T-helper 1 cell (primary cell): ENCODE measurements around the gene GABBR2.

Experiments
- DNase-seq, 5 donors: peaks; one replicate each; pipeline ENCODE4 v3.0.0-alpha.2; 2012 to 2020

The GABBR2 gene

DNA sequence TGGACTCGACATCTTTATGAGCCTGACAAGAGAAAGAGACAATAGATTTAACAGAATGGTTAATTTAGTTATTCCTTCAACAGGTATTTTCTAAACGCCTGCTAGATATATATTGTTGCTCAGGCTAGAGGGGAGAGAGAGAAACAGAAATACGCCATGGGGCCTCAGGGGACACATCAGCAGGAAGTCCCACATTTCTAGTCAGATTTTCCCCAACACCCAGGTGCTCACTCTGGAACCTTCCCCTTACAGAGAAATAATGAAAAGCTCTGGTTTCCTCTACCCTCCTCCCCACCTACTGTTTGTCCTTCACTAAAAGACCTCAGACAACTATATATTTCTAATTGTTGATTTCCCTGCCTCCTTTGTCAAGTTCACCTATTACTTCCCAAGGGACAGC is 323.0 kb downstream of the GABBR2 start:
- no peak for DNase-seq

DNA sequence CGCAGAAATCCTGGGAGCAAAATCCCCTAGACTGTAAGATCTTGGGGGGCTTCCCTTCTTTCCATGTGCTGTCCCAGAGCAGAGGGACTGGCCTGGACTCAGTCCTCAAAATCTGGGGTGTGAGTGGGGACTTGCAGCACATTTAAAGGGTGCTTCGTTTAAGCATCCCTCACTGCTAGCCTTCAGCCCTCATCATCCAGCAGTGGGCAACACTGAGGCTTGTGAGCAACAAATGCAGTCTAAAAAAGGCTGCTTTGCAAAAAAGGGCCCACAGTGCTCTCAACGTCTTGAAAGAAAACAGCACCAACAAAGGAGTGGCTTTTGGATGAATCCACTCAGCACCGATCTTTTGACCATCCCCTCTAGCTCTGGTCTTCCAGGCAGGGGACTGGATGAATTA is 325.0 kb downstream of the GABBR2 start:
- DNase-seq: no peak

DNA sequence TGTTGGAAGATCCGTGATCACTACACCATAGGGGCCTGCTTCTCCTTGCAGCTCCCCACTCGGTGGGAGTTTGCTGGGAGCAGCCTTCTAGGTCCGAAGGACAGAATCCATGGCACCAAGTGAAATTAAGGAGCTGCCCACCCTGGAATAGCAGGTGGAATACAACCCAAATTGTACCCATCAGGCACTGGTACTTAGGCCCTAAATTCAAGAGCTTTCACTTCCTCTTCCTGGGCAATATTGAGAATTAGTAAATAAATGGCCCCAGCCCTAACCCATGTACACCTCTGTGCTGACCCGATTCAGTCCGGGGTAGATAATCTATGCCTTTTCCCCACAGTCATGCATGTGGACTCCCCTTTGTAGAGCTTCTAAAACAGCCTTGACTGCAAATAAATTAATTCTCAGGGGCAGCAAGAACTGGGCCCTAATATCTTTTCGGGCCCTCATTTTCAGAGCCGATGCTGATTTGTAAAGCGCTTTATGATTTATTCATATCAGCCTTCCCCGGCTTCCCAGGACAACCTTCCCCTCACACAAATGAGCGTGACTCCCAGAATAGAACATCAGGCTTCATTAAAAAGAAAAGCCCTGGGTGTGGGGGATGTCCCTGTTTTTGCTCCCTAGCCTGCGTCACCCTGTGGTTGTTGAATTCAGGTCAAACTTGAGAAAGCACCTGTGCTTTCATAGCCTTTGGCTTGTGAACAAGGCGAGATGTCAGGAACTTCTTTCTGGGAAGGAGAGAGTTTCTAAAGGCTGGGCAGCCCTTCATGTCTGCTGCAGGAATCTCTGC is 327.2 kb downstream of the GABBR2 start:
- no peak for DNase-seq

DNA sequence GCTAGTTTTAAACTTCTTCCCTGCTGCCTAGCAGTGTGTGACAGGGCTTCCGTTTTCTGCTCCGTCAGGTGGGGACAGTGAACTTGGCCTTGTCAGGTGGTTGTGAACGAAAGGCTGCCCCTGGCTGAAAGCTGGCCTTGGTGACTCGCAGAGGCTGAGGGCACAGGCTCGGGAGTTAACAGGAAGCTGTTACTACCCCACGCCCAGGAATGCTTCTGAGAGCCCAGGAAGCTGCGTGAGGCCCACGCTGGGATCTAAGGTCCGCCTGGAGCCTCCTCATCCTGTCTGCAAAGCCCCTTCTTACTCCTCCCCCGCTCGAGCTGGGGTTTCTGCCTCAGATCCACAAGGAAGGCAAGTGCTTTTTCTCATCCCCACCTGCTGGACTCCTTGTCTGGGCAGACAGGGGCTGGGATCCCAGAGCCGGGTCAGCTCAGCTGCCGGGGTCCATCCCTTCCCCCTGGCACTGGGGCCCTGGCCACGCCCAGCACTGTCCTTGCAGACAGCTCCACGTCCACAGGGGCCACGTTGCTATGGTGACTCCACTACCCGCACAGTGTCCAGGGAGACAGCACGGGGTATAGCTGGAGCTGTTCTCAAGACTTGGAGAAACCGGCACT is 328.6 kb downstream of the GABBR2 start:
- no peak for DNase-seq

DNA sequence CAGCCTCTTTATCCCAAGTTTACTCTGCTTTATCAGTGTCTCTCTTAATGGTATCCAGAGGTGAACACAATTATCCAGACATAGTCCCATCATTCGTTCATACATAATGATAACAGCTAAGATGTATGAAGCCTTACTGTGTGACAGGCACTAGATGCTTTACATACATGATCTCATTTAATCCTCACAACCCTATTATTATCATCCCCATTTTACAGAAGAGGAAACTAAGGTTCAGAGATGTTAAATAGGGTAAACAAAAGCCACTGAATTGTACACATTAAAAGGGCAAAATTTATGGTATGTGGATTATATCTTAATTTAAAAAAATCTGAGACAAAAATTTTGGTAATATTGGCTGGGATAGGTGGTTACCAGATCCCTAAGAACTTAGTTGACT is 329.2 kb downstream of the GABBR2 start:
- DNase-seq: no peak

DNA sequence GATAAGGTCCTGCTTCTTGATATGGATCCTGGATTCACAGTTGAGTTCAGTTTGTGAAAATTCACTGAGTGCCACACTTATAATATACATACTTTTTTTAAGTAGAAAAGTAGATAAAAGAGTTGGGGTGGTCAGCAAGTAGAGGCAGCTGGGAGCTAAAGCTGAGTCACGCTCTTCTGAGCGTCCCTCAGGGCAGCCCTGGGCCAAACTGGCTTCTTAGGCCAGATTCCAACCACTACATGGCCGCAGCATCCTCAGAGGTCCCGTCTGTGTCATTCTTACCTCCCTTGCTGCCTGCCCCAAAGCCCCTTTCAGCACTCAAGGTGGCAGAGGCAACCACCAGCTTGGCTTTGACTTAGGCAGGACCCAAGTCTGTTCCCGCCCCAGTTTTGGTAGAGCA is 329.9 kb downstream of the GABBR2 start:
- DNase-seq: no peak

DNA sequence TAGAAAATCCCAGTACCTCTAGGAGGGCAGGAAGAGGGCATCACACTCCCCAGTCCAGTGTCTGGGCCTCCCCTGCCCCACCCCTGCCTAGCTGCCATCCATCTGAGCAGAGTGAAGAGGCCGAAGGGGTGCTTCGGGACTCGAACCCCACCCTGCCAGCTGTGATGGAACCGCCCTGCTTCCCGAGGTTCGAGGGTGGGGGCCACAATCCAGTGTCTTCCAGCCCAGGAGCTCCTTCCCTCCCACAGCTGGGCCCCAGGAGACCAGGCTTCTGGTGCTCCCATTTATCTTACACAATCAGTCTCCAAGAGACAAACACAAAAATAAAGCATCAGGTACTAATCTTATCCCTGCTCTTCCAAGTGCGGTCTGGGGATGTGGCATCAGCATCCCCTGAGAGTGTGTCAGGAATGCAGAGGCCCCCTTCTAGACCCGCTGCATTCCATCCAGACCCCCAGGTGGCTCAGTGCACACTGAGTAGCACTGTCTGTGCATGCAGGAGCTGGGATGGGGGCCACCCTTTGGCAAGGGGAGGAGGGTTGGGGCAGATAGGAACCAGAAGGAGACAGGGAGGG is 330.4 kb downstream of the GABBR2 start:
- no peak for DNase-seq

DNA sequence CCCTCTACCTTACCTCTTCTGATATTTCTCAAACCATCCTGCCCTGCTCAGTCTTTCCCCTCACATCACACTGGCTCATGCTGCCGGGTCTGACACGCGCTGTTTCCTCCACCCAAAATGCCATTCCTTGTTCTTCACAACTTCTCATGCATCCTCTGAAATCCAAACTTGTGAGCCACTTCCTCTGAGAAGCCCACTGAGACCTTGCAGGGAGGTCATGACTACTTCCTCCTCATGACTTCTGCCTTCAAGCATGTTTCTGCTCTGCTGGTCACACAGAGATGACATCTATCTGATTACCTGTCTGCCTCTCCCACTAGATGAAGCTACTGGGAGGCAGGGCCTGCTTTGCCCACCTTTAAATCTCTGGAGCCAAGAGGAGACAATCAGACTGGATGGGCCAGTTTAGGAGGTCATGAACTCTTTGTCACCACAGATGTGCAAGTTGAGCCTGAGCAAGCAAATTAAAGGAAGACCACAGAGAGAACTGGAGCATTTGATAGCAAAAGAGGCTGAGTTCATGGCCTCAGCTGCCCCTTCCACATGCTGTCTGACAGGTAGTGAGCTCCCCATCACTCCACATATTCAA is 333.5 kb downstream of the GABBR2 start:
- no peak for DNase-seq

DNA sequence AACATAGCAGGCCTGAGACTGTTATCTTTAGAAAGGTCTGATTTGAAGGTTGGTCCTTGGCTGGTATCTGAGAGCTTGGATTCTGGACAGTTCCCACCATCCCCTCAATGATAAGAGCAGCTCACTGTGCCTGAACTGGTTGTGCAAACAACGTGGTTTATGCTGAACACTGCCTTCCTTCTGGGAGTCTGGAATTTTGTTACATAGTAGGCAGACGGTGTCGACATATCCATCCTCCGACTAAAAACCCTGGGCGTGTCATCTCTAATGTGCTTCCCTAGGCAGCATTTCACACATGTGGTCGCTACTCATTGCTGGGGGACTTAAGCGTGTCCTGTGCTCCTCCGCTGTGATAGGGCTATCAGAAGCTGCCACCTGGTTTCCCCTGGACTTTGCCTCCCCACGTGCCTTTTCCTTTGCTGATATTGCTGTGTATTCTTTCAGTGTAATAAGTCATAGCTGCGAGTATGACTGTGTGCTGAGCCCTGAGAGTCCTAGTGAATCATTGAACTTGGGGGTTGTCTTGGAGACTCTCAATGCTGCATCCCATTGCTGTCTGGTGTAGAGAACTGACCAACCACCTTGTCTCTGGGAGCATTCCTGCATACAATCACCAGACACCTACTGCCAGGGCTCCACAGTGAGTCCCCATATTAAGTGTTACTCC is 334.2 kb downstream of the GABBR2 start:
- DNase-seq: no peak

DNA sequence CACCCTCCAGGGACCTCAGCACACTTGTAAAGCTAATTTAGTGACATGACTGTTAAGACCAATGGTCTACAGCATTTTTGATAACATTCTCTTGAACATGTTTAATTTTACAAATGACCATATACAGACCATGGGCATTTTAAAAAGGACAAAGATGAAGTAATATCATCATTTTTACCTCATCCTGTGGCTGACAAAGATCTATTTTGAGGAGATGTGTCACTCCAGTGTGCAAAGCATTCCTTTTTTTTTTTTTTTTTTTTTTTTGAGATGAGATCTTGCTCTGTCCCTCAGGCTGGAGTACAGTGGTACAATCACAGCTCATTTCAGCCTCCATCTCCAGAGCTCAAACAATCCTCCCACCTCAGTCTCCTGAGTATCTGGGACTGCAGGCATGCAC is 335.1 kb downstream of the GABBR2 start:
- DNase-seq: no peak

DNA sequence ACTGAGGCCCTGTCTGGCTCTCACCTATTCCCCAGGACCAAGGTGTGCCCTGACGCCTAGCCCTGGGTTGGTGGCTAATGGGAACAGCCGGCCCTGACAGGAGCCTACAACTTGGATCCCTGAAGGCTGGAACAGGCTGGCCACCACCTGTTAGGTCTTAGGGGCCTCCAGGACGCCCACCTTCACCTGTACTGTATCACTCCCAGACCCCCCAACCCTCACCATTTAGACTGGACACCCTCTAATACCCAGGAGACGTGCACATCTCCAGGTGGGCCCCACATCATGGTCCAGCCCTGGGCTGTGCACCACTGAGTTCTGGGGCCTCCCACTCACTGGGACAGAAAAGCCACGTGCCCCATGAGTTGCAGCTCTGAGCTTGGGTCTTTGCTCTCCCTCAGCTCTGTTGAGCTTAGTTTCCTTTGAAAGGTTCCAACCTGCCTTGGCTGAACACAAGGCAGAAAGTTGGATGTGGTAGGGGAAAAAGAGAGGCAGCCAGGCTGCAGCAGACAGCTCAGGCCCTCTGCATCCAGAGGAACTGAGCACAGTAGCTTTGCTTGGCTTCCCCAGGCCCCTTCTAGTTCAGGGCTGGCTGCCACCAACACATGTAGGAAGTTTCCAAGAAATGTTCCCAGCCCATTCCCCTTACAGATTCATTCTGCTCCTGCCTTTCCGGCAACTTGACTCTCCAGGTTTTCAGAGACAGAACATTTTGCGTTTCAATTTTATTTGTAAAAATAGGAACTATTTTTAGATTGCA is 336.5 kb downstream of the GABBR2 start:
- no peak for DNase-seq

DNA sequence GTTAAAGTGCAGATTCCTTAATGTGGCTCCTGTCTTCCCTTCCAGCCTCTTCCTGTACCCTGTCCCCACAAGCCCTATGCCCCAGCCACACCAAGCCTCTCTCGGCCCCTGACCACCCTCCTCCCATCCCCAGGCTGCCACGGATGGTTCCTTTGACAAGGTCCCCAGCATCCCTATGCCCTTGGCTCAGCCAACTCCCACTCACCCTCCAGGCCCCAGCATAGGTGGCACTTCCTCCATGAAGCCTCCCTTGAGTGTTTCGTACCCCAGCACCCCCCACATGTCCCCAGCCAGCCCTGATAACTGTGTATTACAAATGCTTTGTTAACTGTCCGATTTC is 337.8 kb downstream of the GABBR2 start:
- DNase-seq: no peak

DNA sequence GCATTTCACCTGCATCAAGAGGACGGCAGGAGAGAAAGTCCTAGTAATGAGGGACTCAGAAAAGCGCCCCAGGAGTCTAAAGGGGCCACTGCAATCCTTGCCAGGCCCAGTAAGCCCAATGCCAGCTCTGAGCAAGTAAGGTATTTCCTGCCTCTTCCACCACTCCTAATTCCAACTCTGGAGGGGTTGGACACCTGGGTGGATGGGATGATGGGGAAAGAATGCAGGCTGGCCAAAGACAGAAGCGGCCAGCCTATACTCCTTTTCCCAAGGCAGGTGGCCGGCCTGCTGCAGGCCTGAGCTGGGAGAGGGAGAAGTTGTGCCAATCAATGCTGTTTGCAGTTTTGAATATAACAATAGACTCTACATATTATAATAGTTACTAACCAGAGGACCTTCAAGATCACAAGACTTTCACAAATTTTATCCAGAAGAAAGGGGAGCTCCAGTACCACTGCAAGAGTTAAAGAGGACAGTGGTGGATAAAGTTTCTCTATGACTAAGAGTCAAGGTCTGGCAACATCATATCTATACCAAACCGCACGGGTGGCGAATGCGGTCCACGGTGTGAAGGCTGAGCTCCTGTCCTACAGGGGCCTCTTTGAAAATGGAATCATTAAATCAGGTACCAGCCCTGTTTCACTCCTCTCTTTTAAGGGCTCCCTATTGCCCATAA is 338.3 kb downstream of the GABBR2 start:
- DNase-seq: no peak

DNA sequence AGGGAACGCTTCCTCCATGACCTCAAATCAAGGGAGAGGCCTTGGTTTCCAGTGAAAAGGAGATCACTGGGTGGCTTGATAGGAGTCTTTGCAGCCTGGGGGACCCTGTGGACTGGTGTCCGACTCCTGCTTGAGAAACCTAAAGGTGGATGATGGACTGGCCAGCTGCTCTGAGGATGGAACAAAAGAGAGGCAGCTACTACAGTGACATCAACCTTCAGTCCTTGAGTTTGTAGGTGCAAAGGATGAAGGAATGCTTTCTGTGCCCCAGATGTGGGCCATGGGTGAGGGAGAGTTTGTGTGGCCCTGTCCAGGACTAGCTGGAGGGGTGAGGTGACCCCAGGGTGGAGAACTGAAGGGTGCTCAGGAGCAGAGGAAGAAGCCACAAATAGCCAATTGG is 338.8 kb downstream of the GABBR2 start:
- no peak for DNase-seq

DNA sequence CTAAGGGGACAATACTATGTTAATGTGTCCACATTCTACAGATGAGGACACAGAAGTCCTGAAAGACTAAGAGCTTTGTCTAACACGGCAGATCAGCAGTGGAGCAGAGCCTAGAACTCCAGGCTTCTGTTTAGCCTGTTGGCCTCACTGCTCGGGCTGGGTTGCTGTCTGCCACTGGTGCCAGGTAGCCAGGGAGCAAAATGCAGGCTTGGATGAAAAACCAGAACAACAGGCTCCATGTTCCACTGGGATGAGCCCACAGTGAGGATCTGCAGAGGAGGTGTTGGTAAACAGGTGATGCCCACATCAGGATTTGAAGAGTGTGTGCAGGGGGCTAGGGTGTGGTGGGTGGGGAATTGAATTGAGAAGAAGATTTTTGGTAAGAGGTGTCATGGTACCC is 339.3 kb downstream of the GABBR2 start:
- no peak for DNase-seq

DNA sequence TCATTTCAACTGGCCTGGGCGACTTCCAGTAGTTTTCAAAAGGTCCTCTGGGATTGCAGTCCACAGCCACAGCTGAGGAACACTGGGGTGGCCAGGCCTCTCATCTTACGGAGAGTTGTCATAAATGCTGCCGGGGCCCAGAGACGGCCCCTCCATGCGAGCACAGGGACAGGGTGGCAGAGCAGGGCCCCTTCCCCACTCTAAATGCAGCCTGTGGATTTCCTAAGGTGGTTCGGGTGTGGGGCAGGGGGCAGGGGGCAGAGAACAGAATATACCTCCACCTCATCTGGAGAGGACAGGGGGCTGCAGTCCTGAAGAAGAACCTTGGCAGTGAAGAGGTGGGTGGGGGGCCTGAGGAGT is 339.7 kb downstream of the GABBR2 start:
- DNase-seq: no peak

DNA sequence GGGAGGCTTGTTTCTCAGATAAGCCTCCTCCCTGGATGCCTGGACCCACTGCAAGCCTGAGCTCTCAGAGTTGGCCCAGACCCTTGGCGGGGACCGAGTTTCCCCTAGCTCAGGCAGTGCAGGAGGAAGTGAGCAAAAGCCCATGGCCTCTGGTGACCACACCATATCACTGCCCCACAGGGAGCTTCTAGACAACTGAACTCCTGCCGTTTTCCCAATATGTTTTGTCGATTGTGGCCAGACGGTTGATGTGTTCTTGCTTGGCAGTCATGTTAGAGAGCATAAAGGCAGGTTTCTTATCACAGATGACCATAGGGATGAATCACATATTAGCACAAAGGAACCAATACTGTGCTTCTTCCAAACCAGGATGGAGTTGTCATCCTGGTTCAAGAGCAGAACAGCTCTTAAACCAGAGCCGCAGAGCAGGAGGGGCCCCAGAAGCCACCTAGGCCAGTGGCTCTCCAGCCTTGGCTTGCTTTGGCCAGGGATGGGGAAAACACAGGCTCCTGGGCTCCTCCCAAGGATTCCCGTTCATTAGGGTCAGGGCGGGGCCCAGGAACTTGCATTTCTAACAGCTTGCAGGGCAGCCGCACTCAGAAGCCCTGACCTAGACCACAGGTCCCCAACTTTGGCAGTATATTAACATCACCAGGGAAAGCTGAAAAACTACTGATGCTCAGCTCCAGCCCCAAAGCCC is 340.2 kb downstream of the GABBR2 start:
- DNase-seq: no peak

DNA sequence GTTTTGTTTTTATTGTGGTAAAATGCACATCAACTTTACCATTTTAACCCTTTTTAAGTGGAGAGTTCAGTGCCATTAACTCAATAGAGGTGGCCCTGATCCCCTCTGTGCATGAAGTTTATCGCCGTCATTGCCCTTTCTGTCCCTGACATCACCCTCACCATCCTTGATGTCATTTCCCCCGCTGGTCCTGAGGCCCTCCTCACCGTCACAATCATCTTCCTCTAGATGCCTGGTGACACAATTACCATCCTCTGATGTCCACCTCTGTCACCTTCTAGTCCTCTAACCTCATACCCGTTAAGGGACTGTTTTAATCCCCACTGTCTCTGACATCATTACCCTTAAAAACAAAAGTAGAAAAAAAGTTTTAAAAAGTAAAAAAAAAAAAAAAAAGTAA is 340.8 kb downstream of the GABBR2 start:
- no peak for DNase-seq

DNA sequence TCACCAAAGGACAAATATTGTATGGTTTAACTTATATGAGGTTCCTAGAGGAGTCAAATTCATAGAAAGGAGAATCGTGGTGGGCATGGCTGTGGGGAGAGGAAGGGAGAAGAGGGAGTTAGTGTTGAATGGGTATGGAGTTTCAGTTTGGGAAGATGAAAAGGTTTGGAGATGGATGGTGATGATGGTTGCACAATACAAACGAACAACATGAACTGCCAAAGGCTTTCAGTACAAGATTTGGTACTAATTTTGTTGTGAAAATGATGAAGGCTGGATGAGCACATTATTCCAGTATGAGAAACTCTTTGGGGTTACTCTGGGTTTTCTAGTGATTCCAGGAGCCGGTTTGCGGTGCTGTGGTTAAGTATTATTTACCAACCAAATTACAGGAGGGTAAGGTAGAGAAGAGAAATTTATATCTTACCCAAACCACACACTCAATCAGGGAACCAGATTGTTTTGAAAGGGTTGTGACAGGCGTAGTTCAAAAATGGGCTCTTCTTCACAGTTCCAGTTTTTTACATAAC is 341.3 kb downstream of the GABBR2 start:
- no peak for DNase-seq

DNA sequence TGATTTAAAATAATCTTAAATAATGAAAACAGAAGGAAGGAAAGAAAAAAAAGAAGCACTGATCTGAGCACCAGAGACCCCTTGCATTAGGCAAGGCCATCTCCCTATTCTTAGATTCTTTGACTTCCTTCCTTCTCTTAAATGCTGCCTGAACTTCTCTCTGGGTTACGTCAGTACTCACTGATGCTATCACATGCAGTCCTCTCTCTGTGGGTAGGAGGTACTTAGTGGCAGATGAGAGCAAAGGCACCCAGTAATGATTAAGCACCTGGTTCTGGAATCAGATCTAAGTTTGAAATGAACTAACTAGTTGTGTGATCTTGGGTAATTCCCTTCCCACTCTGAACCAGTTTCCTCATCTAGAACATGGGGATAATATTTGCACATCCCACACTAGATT is 343.0 kb downstream of the GABBR2 start:
- no peak for DNase-seq

DNA sequence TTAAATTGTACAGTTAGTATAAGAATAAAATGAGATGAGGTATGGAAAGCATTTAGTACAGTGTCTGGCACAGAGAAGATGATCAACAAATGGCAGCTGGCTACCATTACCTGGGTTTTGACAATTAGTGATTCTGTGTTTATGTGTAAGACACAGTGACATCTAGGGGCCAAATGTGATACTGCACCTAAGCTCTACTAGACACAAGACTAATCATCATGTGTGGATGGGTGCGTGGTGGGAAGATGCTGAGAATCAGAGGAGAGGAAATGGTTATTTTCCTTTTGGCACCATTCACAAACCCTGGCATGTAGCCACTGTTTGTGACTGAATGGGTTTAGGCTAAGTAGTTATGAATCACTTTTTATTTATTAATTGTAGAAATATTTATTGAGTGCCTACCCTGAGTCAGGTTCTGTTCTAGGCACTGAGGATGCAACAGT is 343.5 kb downstream of the GABBR2 start:
- peak in 1 of 5 donors; percentile 19 for DNase-seq
